Liver (tissue), 9 donors: ENCODE measurements around the gene BRF1. TPM values are rescaled to one million over a fixed set of nuclear protein-coding genes. Genes with fewer than 3 reads are reported as not detected.

ENCODE experiments used
- DNase-seq: peaks from one replicate; pipeline ENCODE4 v3.0.0-alpha.2; 2017; ENCODE audit warnings: low spot score
- H3K27ac ChIP-seq, 2 donors: one replicate each; pipeline ENCODE4 v1.7.0; 2013; ENCODE audit warnings: inconsistent platforms in 2 of 2, low read length in 2 of 2, control low read depth in 1 of 2, low read depth in 1 of 2, mild to moderate bottlenecking in 1 of 2
- H3K27me3 ChIP-seq, 4 donors: one replicate each; pipeline versions ENCODE4 v1.6.1 to v1.7.0; 2013; ENCODE audit warnings: low read length in 3 of 4, inconsistent platforms in 1 of 4, mild to moderate bottlenecking in 1 of 4, moderate library complexity in 1 of 4; ENCODE audit not compliant: control insufficient read depth in 4 of 4, insufficient read depth in 4 of 4
- H3K36me3 ChIP-seq, 4 donors: one replicate each; pipeline versions ENCODE4 v1.6.1 to v1.7.0; 2013; ENCODE audit warnings: low read length in 3 of 4, mild to moderate bottlenecking in 3 of 4, low read depth in 1 of 4, moderate library complexity in 1 of 4; ENCODE audit not compliant: control insufficient read depth in 4 of 4, insufficient read depth in 3 of 4
- H3K4me1 ChIP-seq, 4 donors: one replicate each; pipeline versions ENCODE4 v1.6.1 to v1.7.0; 2013; ENCODE audit warnings: low read length in 3 of 4, mild to moderate bottlenecking in 3 of 4, moderate library complexity in 1 of 4; ENCODE audit not compliant: control insufficient read depth in 4 of 4, insufficient read depth in 4 of 4
- H3K4me3 ChIP-seq, 3 donors: one replicate each; pipeline versions ENCODE4 v1.6.1 to v1.7.0; 2013; ENCODE audit warnings: low read length in 3 of 3, control low read depth in 1 of 3, low read depth in 1 of 3, mild to moderate bottlenecking in 1 of 3
- H3K9ac ChIP-seq, 2 donors: one replicate each; pipeline ENCODE4 v1.7.0; 2013; ENCODE audit warnings: low read length in 2 of 2, mild to moderate bottlenecking in 2 of 2, moderate library complexity in 2 of 2, control low read depth in 1 of 2, low read depth in 1 of 2
- H3K9me3 ChIP-seq, 4 donors: one replicate each; pipeline versions ENCODE4 v1.6.1 to v1.7.0; 2013; ENCODE audit warnings: low read length in 3 of 4; ENCODE audit not compliant: control insufficient read depth in 4 of 4
- CTCF ChIP-seq: fragments of 150-350 bp; IDR thresholded peaks from 2 replicates; pipeline ENCODE4 v1.5.1; 2017; ENCODE audit warnings: improper control_type of control experiment, low read depth, low read length; ENCODE audit not compliant: missing input control
- FOXA2 ChIP-seq: IDR thresholded peaks from 2 replicates; pipeline ENCODE4 v1.6.1; 2016; ENCODE audit warnings: antibody characterized with exemption
- HNF4A ChIP-seq, 2 donors: conservative IDR thresholded peaks; 2 replicates each; pipeline ENCODE4 v1.6.1; 2016; ENCODE audit warnings: antibody characterized with exemption in 2 of 2, mild to moderate bottlenecking in 2 of 2
- HNF4G ChIP-seq: IDR thresholded peaks from 2 replicates; pipeline ENCODE4 v1.6.1; 2016; ENCODE audit warnings: antibody characterized with exemption
- RAD21 ChIP-seq, 2 donors: IDR thresholded peaks; 2 replicates each; pipeline ENCODE4 v1.6.1; 2016; ENCODE audit warnings: antibody characterized with exemption in 2 of 2, mild to moderate bottlenecking in 2 of 2
- RXRA ChIP-seq, 2 donors: IDR thresholded peaks; 2 replicates each; pipeline ENCODE4 v1.6.1; 2017 to 2018; ENCODE audit warnings: antibody characterized with exemption in 2 of 2, mild to moderate bottlenecking in 1 of 2
- SP1 ChIP-seq: IDR thresholded peaks from 2 replicates; pipeline ENCODE4 v1.6.1; 2018; ENCODE audit warnings: antibody characterized with exemption, mild to moderate bottlenecking
- TAF1 ChIP-seq: conservative IDR thresholded peaks from 2 replicates; pipeline ENCODE4 v1.6.1; 2016; ENCODE audit warnings: antibody characterized with exemption, mild to moderate bottlenecking
- ZBTB33 ChIP-seq: IDR thresholded peaks from 2 replicates; pipeline ENCODE4 v1.6.1; 2016; ENCODE audit warnings: antibody characterized with exemption
- WGBS: extraction: QIAGEN DNeasy Blood & Tissue Kit; methylation state at CpG from one replicate; pipeline ENCODE4 v1.1.7; 2013; 5-methylcytosine and 5-hydroxymethylcytosine counted together
- polyA plus RNA-seq, 2 donors: library from polyadenylated mRNA; stranded (reverse) in 1 of 2; unstranded in 1 of 2; fragments of 200-250 nt in 1 of 2; fragments of >200 nt in 1 of 2; fragmentation: Nextera tagmentation in 1 of 2; extraction: Ambion mirVana in 1 of 2; gene quantifications; one replicate each; pipeline versions ENCODE4 v1.2.1 to v1.2.3, GENCODE V29; 2013 to 2015
- total RNA-seq, 2 donors: library from RNA; depleted of rRNA; stranded (reverse); fragments of >200 nt; gene quantifications; one replicate each; pipeline ENCODE4 v1.2.3, GENCODE V29; 2014
- donor health status: healthy.
- donor health status: healthy.
- donor health status: healthy.
- donor health status: healthy.
- donor health status: healthy.

The BRF1 gene
- total and polyA plus RNA-seq, 4 donors, result 4.6 to 24.1 (median 10.6) TPM

DNA sequence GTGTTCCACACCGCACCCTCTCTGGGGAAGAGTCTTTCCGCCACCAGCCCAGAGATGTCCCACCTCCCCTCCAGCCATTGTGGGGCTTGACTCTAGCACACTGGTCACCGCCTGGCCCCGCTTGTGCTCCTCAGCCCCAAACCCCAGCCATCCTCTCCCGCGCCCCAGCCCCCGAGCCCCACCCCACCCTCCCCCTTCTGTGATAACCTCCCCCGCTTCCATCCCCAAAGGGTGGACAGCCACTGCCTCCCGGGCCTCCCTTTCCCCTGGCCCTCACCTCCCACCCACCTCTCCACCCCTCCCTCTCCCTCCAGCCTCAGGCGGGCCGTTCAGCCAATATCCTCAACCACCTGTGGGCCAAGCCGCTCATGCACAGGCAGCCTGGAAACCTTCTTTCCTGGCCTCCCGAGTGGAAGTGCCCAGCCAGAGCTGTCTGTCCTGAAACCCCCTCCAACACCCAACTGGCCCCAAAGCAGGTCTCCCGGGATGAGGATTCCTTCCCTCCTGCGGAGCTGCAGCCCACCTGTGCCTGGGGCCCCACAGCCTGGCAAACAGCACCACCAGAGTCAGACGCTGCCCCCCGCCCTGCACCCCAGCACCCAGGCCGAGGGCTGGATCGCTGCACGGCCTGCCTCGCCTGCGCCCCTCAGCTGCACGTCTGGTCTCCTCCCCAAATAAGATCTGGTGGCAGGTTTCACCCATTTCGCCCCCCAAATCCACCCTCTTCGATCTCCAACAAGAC lies 92.6 kb downstream of the BRF1 start (continued):
- TF ChIP-seq CTCF (no peak), FOXA2 (no peak), HNF4G (no peak), RXRA (IDR thresholded peaks at IDR 0.05) (no peak), ZBTB33 (no peak)

GRCh38 chr14:105207460-105207901 lies 93.3 kb downstream of the BRF1 start:
- Histone ChIP-seq H3K9me3 (no peaks in the 10 kb centered on the region), H3K27me3 (no peaks in the 10 kb centered on the region), H3K9ac (no peak overlapping the region), H3K36me3 (peaks cover 0 to 13% (median 2%) of the 10 kb centered on the region in 4 donors), H3K27ac (no peak overlapping the region), H3K4me1 (peaks cover 12 to 29% (median 23%) of the 10 kb centered on the region in 4 donors), H3K4me3 (no peak overlapping the region)
- TF ChIP-seq CTCF (no peak), RAD21 (IDR thresholded peaks at IDR 0.05) (no peak)
- no peak for DNase-seq
- WGBS, result 89% methylated on average over 13 of the region's 13 CpGs

GRCh38 chr14:105206873-105207272 lies 93.9 kb downstream of the BRF1 start:
- no peak overlapping the region for H3K27ac ChIP-seq
- TF ChIP-seq TAF1, result no peak
- TF ChIP-seq SP1, result no peak
- no peak for TF ChIP-seq ZBTB33
- TF ChIP-seq HNF4A (conservative IDR thresholded peaks at IDR 0.05), result no peak
- DNase-seq, result no peak
- peaks cover 12 to 29% (median 23%) of the 10 kb centered on the region in 4 donors for H3K4me1 ChIP-seq
- no peaks in the 10 kb centered on the region for H3K27me3 ChIP-seq
- WGBS, result 50% methylated on average over 5 of the region's 5 CpGs
- H3K4me3 ChIP-seq, result no peak overlapping the region
- no peaks in the 10 kb centered on the region for H3K9me3 ChIP-seq
- H3K9ac ChIP-seq, result no peak overlapping the region
- H3K36me3 ChIP-seq, result peaks cover 0 to 10% (median 2%) of the 10 kb centered on the region in 4 donors
